ENCODE data around the gene CLSTN3.

- TF ChIP-seq CTCF (conservative IDR thresholded peaks at IDR 0.05 in 1 of 2, IDR thresholded peaks at IDR 0.05 in 1 of 2; ENCODE audit: low read depth in 1 of 2, low read length in 2 of 2) (no peak), EZH2 (IDR thresholded peaks at IDR 0.05; ENCODE audit: low read length, missing control alignments) (no peak)
Observed at GRCh38 chr12:7089196-7089871, 40.8 kb upstream of the CLSTN3 start.
